K562 (cell line): ENCODE data around the gene ATP2A2. TPM values are rescaled to one million over a fixed set of nuclear protein-coding genes. Genes with fewer than 3 reads are reported as not detected.

Experiments used
- CC2D1A ChIP-seq: fragments of 450-650 bp; IDR thresholded peaks from 2 replicates; pipeline ENCODE4 v1.6.1; 2017; ENCODE audit warnings: mild to moderate bottlenecking
- MIER1 ChIP-seq: fragments of 450-650 bp; IDR thresholded peaks from 2 replicates; pipeline ENCODE4 v1.6.1; 2016; ENCODE audit warnings: antibody characterized with exemption, mild to moderate bottlenecking, low read depth
- SMAD2 ChIP-seq: fragments of 150-350 bp; IDR thresholded peaks from 2 replicates; pipeline ENCODE4 v1.6.1; 2014; ENCODE audit warnings: low read depth, mild to moderate bottlenecking, low read length
- SREBF2 ChIP-seq: sonication (generic); formaldehyde crosslinking; IDR thresholded peaks from 2 replicates; pipeline ENCODE4 v1.4.0; 2020; ENCODE audit warnings: mild to moderate bottlenecking, missing genetic modification reagents
- TEAD1 ChIP-seq, 2 experiments: fragments of 450-650 bp in 1 of 2; sonication (generic) in 1 of 2; formaldehyde crosslinking; IDR thresholded peaks; 2 replicates each; pipeline versions ENCODE4 v1.4.0 to v1.8.0; 2020 to 2022; ENCODE audit warnings: mild to moderate bottlenecking in 2 of 2, missing genetic modification reagents in 1 of 2
- ZFP30 ChIP-seq: fragments of 250-450 bp; sonication (Bioruptor Pico); IDR thresholded peaks from 2 replicates; pipeline ENCODE4 v1.8.0; 2022; ENCODE audit warnings: moderate library complexity, mild to moderate bottlenecking, inconsistent platforms, borderline replicate concordance
- ZNF707 ChIP-seq: fragments of 250-450 bp; sonication (Bioruptor Pico); conservative IDR thresholded peaks from 2 replicates; pipeline ENCODE4 v1.8.0; 2022; ENCODE audit warnings: inconsistent platforms, mild to moderate bottlenecking, moderate library complexity
- ZNF766 ChIP-seq: fragments of 200-800 bp; sonication (Bioruptor generic); conservative IDR thresholded peaks from 2 replicates; pipeline ENCODE4 v1.6.1; 2016; ENCODE audit warnings: missing genetic modification characterization, missing compliant biosample characterization
- polyA plus RNA-seq, 8 experiments: library from polyadenylated mRNA; depleted of rRNA in 4 of 8; stranded (reverse) in 5 of 8; unstranded in 3 of 8; fragments of >200 nt; fragmentation: Nextera tagmentation in 2 of 8; fragmentation: Illumina TruSeq in 1 of 8; extraction: Ambion mirVana in 2 of 8; extraction: Trizol in 1 of 8; gene quantifications; 2 replicates each; pipeline versions ENCODE4 v1.2.1 to v1.2.3, GENCODE V29; 2011 to 2014; ENCODE audit warnings: inconsistent platforms in 1 of 8, missing spikeins in 1 of 8
- total RNA-seq, 7 experiments: library from RNA; depleted of rRNA in 6 of 7; stranded (reverse); fragments of >200 nt in 6 of 7; fragmentation: Illumina TruSeq in 2 of 7; extraction: Trizol in 2 of 7; gene quantifications; 2 replicates each; pipeline versions ENCODE4 v1.2.1 to v1.2.3, GENCODE V29; 2011 to 2021; ENCODE audit warnings: low replicate concordance in 1 of 7
- TF ChIP-seq, protein P1 (sequence below): IDR thresholded peaks from 2 replicates; pipeline ENCODE4 v1.6.1; 2014; ENCODE audit warnings: antibody characterized with exemption
- TF ChIP-seq, protein P2 (sequence below): sonication (generic); formaldehyde crosslinking; IDR thresholded peaks from 2 replicates; pipeline ENCODE4 v1.9.0; 2022; ENCODE audit warnings: mild to moderate bottlenecking, missing genetic modification reagents
- TF ChIP-seq, protein P3 (sequence below): fragments of 250-450 bp; sonication (Bioruptor Pico); IDR thresholded peaks from 2 replicates; pipeline ENCODE4 v1.8.0; 2022; ENCODE audit warnings: inconsistent platforms, mild to moderate bottlenecking, moderate library complexity, borderline replicate concordance
- TF ChIP-seq, protein P4 (sequence below): sonication (generic); formaldehyde crosslinking; IDR thresholded peaks from 2 replicates; pipeline ENCODE4 v1.8.0; 2022; ENCODE audit warnings: mild to moderate bottlenecking, missing genetic modification reagents
- TF ChIP-seq, protein P5 (sequence below): fragments of 250-450 bp; sonication (Bioruptor Pico); IDR thresholded peaks from 2 replicates; pipeline ENCODE4 v1.8.0; 2022; ENCODE audit warnings: moderate library complexity, mild to moderate bottlenecking, inconsistent platforms
- TF ChIP-seq, protein P6 (sequence below): fragments of 450-650 bp; conservative IDR thresholded peaks from 2 replicates; pipeline ENCODE4 v1.6.1; 2016; ENCODE audit warnings: missing genetic modification characterization, low read depth, mild to moderate bottlenecking, control low read depth, missing compliant biosample characterization

Gene ATP2A2
- total and polyA plus RNA-seq, 9 of the 15 experiments (the other 6 are each of a cell fraction or from before 2014, with no cell fraction given), result 5.2 to 205 (median 51.6) TPM

DNA sequence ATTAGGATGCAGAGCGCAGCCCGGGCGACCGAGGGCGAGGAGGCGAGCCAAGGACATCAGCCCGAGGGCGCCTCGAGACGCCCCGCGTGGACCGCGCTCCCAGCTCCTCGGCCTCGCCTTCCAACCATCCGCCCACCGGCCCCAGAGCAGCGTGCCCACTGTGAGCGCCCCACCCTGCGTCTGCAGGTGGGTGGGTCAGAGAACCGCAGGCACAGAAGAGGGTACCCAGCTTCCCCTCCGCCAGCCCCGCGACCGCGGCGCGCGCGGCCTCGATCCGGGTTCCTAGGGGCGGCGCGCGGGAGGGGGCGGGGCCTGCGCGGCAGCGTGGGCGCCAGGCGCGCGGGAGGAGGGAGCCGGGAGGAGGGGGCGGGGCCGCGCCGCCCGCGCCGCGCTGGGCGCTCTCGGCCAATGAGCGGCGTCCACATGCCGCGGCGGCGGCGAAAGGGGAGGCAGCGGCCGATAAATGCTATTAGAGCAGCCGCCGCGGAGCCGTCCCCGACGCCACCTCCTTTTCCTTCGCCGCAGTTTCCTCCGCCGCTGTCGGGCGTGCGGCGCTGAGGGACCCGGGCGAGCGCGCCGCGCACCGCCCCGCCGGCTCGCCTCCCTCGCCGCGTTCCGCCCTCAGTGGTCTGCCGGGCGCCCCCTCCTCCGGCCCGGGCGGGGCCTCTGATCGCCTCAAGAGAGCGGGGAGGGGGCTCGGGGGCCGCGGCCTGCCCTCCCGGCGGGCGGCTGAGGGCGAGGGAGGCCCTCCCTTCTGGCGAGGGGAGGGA is at the start of gene ATP2A2 (continued):
- TF ChIP-seq, protein P1, sequence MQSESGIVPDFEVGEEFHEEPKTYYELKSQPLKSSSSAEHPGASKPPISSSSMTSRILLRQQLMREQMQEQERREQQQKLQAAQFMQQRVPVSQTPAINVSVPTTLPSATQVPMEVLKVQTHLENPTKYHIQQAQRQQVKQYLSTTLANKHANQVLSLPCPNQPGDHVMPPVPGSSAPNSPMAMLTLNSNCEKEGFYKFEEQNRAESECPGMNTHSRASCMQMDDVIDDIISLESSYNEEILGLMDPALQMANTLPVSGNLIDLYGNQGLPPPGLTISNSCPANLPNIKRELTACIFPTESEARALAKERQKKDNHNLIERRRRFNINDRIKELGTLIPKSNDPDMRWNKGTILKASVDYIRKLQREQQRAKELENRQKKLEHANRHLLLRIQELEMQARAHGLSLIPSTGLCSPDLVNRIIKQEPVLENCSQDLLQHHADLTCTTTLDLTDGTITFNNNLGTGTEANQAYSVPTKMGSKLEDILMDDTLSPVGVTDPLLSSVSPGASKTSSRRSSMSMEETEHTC, result no peak
- TF ChIP-seq TEAD1 (CRISPR knock-in tag; IDR thresholded peaks at IDR 0.05) (no peak), SMAD2 (no peak), CC2D1A (no peak), ZFP30 (CRISPR knock-in tag) (no peak), MIER1 (no peak), ZNF766 (CRISPR knock-in tag) (peak; percentile 74), SREBF2 (CRISPR knock-in tag) (no peak), ZNF707 (CRISPR knock-in tag) (no peak)
- TF ChIP-seq, protein P2, sequence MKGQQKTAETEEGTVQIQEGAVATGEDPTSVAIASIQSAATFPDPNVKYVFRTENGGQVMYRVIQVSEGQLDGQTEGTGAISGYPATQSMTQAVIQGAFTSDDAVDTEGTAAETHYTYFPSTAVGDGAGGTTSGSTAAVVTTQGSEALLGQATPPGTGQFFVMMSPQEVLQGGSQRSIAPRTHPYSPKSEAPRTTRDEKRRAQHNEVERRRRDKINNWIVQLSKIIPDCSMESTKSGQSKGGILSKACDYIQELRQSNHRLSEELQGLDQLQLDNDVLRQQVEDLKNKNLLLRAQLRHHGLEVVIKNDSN (CRISPR knock-in tag), result no peak
- TF ChIP-seq, protein P3, sequence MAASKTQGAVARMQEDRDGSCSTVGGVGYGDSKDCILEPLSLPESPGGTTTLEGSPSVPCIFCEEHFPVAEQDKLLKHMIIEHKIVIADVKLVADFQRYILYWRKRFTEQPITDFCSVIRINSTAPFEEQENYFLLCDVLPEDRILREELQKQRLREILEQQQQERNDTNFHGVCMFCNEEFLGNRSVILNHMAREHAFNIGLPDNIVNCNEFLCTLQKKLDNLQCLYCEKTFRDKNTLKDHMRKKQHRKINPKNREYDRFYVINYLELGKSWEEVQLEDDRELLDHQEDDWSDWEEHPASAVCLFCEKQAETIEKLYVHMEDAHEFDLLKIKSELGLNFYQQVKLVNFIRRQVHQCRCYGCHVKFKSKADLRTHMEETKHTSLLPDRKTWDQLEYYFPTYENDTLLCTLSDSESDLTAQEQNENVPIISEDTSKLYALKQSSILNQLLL, result no peak
- TF ChIP-seq, protein P4, sequence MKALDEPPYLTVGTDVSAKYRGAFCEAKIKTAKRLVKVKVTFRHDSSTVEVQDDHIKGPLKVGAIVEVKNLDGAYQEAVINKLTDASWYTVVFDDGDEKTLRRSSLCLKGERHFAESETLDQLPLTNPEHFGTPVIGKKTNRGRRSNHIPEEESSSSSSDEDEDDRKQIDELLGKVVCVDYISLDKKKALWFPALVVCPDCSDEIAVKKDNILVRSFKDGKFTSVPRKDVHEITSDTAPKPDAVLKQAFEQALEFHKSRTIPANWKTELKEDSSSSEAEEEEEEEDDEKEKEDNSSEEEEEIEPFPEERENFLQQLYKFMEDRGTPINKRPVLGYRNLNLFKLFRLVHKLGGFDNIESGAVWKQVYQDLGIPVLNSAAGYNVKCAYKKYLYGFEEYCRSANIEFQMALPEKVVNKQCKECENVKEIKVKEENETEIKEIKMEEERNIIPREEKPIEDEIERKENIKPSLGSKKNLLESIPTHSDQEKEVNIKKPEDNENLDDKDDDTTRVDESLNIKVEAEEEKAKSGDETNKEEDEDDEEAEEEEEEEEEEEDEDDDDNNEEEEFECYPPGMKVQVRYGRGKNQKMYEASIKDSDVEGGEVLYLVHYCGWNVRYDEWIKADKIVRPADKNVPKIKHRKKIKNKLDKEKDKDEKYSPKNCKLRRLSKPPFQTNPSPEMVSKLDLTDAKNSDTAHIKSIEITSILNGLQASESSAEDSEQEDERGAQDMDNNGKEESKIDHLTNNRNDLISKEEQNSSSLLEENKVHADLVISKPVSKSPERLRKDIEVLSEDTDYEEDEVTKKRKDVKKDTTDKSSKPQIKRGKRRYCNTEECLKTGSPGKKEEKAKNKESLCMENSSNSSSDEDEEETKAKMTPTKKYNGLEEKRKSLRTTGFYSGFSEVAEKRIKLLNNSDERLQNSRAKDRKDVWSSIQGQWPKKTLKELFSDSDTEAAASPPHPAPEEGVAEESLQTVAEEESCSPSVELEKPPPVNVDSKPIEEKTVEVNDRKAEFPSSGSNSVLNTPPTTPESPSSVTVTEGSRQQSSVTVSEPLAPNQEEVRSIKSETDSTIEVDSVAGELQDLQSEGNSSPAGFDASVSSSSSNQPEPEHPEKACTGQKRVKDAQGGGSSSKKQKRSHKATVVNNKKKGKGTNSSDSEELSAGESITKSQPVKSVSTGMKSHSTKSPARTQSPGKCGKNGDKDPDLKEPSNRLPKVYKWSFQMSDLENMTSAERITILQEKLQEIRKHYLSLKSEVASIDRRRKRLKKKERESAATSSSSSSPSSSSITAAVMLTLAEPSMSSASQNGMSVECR, result 0 out of 2 replicates have a peak, but pooled peaks have one; percentile 42
- TF ChIP-seq, protein P5, sequence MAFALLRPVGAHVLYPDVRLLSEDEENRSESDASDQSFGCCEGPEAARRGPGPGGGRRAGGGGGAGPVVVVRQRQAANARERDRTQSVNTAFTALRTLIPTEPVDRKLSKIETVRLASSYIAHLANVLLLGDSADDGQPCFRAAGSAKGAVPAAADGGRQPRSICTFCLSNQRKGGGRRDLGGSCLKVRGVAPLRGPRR (CRISPR knock-in tag), result no peak; the same call in 1 of the 2 replicates
- TF ChIP-seq, protein P6, sequence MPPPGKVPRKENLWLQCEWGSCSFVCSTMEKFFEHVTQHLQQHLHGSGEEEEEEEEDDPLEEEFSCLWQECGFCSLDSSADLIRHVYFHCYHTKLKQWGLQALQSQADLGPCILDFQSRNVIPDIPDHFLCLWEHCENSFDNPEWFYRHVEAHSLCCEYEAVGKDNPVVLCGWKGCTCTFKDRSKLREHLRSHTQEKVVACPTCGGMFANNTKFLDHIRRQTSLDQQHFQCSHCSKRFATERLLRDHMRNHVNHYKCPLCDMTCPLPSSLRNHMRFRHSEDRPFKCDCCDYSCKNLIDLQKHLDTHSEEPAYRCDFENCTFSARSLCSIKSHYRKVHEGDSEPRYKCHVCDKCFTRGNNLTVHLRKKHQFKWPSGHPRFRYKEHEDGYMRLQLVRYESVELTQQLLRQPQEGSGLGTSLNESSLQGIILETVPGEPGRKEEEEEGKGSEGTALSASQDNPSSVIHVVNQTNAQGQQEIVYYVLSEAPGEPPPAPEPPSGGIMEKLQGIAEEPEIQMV (tag), result no peak
